Body of pancreas (tissue), 4 donors: ENCODE measurements around the gene ASB18.

Experiments
- CTCF ChIP-seq, 7 experiments: fragments of 450-650 bp in 4 of 7; fragments of 200-600 bp in 3 of 7; sonication (generic) in 3 of 7; IDR thresholded peaks; one replicate each; pipeline ENCODE4 v1.5.1; 2016 to 2019; ENCODE audit warnings: antibody characterized with exemption in 7 of 7
- POLR2A ChIP-seq, 3 donors: fragments of 450-650 bp; IDR thresholded peaks; one replicate each; pipeline ENCODE4 v1.6.1; 2016; ENCODE audit warnings: antibody characterized with exemption in 3 of 3, mild to moderate bottlenecking in 2 of 3

GRCh38 chr2:236271851-236272250, 7.6 kb upstream of the ASB18 start:
- TF ChIP-seq CTCF (IDR thresholded peaks at IDR 0.05) (no peak), POLR2A (IDR thresholded peaks at IDR 0.05) (no peak)
